ENCODE data around the gene RBKS.
A peak's percentile ranks its signal among the peaks of the same experiment; 100 is the strongest.

DNA sequence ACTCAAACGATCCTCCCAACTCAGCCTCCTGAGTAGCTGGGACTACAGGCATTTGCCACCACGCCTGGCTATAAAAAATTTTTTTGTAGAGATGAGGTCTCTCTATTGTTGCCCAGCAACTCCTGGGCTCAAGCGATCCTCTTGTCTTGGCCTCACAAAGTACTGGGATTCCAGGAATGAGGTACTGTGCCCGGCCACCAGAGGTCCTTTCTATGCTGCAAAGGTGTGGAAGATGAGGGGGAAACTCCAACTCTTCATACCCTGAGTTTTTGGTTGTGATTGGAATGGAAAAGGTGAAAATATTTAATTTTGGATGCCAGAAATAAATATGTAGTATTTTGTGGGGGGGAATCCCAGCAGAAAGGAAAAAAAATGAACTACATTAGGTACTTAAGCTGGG lies 82.7 kb downstream of the RBKS start:
- TF ChIP-seq EZH2 (IDR thresholded peaks at IDR 0.05; ENCODE audit: insufficient read depth, low read length) = no peak
- TF ChIP-seq, protein P1, sequence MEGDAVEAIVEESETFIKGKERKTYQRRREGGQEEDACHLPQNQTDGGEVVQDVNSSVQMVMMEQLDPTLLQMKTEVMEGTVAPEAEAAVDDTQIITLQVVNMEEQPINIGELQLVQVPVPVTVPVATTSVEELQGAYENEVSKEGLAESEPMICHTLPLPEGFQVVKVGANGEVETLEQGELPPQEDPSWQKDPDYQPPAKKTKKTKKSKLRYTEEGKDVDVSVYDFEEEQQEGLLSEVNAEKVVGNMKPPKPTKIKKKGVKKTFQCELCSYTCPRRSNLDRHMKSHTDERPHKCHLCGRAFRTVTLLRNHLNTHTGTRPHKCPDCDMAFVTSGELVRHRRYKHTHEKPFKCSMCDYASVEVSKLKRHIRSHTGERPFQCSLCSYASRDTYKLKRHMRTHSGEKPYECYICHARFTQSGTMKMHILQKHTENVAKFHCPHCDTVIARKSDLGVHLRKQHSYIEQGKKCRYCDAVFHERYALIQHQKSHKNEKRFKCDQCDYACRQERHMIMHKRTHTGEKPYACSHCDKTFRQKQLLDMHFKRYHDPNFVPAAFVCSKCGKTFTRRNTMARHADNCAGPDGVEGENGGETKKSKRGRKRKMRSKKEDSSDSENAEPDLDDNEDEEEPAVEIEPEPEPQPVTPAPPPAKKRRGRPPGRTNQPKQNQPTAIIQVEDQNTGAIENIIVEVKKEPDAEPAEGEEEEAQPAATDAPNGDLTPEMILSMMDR (IDR thresholded peaks at IDR 0.05; ENCODE audit: insufficient read depth, low read depth, low read length) = peak; percentile 48

Measured in astrocyte (in vitro differentiated cells and primary cell).